C4-2B (cell line): Measurements from ENCODE around the gene KRT9.

Experiments used
- CTCF ChIP-seq: fragments of 450-650 bp; conservative IDR thresholded peaks from 2 replicates; pipeline ENCODE4 v1.5.1; 2017; ENCODE audit warnings: mild to moderate bottlenecking
- ZFX ChIP-seq: fragments of 450-650 bp; IDR thresholded peaks from 2 replicates; pipeline ENCODE4 v1.6.1; 2017

GRCh38 chr17:41516147-41516829 lies 55.6 kb downstream of the KRT9 start:
- TF ChIP-seq CTCF (no peak), ZFX (no peak)
